BE2C (cell line): ENCODE data around the gene ADAMTS1.
A peak's percentile ranks its signal among the peaks of the same experiment; 100 is the strongest.

Experiments used
- DNase-seq: peaks from one replicate; pipeline ENCODE4 v3.0.0-alpha.2; 2020
- H3K27me3 ChIP-seq: fragments of 250-450 bp; sonication (Bioruptor Pico); 2 replicates; pipeline ENCODE4 v1.5.1; 2020; ENCODE audit warnings: mild to moderate bottlenecking
- H3K36me3 ChIP-seq: fragments of 250-450 bp; sonication (Bioruptor Pico); 2 replicates; pipeline ENCODE4 v1.5.1; 2020; ENCODE audit warnings: mild to moderate bottlenecking
- H3K4me1 ChIP-seq: fragments of 250-450 bp; sonication (Bioruptor Pico); 2 replicates; pipeline ENCODE4 v1.5.1; 2020
- H3K4me3 ChIP-seq: 2 replicates; pipeline ENCODE4 v1.5.1; 2011; ENCODE audit warnings: low read depth, low read length
- H3K9me3 ChIP-seq: fragments of 250-450 bp; sonication (Bioruptor Pico); 2 replicates; pipeline ENCODE4 v1.5.1; 2020
- CTCF ChIP-seq: IDR thresholded peaks from 2 replicates; pipeline ENCODE4 v1.5.1; 2012; ENCODE audit warnings: mild to moderate bottlenecking, low read depth, low read length

Gene ADAMTS1

GRCh38 chr21:26852423-26852822 is 7.2 kb upstream of the ADAMTS1 start:
- no peak for TF ChIP-seq CTCF
- Histone ChIP-seq H3K9me3 (no peaks in the 10 kb centered on the region), H3K4me3 (no peak overlapping the region), H3K36me3 (no peaks in the 10 kb centered on the region), H3K4me1 (no peaks in the 10 kb centered on the region; the same call in 1 of the 2 replicates), H3K27me3 (no peaks in the 10 kb centered on the region)
- DNase-seq = no peak

GRCh38 chr21:26851109-26851944 is 6.1 kb upstream of the ADAMTS1 start:
- no peak for DNase-seq
- Histone ChIP-seq H3K36me3 (no peaks in the 10 kb centered on the region), H3K9me3 (no peaks in the 10 kb centered on the region), H3K4me3 (no peak overlapping the region), H3K27me3 (no peaks in the 10 kb centered on the region), H3K4me1 (no peaks in the 10 kb centered on the region; the same call in 1 of the 2 replicates)
- no peak for TF ChIP-seq CTCF

GRCh38 chr21:26850116-26850643 is 5.0 kb upstream of the ADAMTS1 start:
- no peak for DNase-seq
- no peak overlapping the region for H3K4me3 ChIP-seq
- no peaks in the 10 kb centered on the region for H3K36me3 ChIP-seq
- no peaks in the 10 kb centered on the region for H3K9me3 ChIP-seq
- no peaks in the 10 kb centered on the region; the same call in 1 of the 2 replicates for H3K4me1 ChIP-seq
- peak; percentile 65 for TF ChIP-seq CTCF
- no peaks in the 10 kb centered on the region for H3K27me3 ChIP-seq

GRCh38 chr21:26849428-26850115 is 4.4 kb upstream of the ADAMTS1 start:
- peak; percentile 64 for DNase-seq
- H3K4me3 ChIP-seq = no peak overlapping the region
- TF ChIP-seq CTCF = peak; percentile 57
- H3K36me3 ChIP-seq = no peaks in the 10 kb centered on the region
- no peaks in the 10 kb centered on the region for H3K27me3 ChIP-seq
- H3K4me1 ChIP-seq = no peaks in the 10 kb centered on the region; the same call in 1 of the 2 replicates
- no peaks in the 10 kb centered on the region for H3K9me3 ChIP-seq

- no peaks in the 10 kb centered on the region for H3K36me3 ChIP-seq
- no peaks in the 10 kb centered on the region for H3K9me3 ChIP-seq
- no peak for TF ChIP-seq CTCF
- no peak overlapping the region for H3K4me3 ChIP-seq
- no peaks in the 10 kb centered on the region; the same call in 1 of the 2 replicates for H3K4me1 ChIP-seq
- no peak for DNase-seq
- H3K27me3 ChIP-seq = no peaks in the 10 kb centered on the region
These were observed 2.7 kb upstream of the ADAMTS1 start for GRCh38 chr21:26847921-26848320.
